H1 (cell line): ENCODE measurements around the gene RPS19.

Experiments
- EGR1 ChIP-seq: IDR thresholded peaks from 2 replicates; pipeline ENCODE4 v1.6.1; 2011; ENCODE audit warnings: low read depth, low read length, borderline replicate concordance
- FOSL1 ChIP-seq: IDR thresholded peaks from 2 replicates; pipeline ENCODE4 v1.6.1; 2011; ENCODE audit warnings: mild to moderate bottlenecking, low read depth, low read length, moderate library complexity; ENCODE audit not compliant: insufficient read depth
- PHF8 ChIP-seq: fragments of 200-600 bp; sonication (generic); conservative IDR thresholded peaks from 2 replicates; pipeline ENCODE4 v1.7.1; 2012; ENCODE audit warnings: low read depth, mild to moderate bottlenecking, inconsistent platforms, low read length, moderate library complexity
- YY1 ChIP-seq: IDR thresholded peaks from 2 replicates; pipeline ENCODE4 v1.6.1; 2011; ENCODE audit warnings: low read depth, mild to moderate bottlenecking, low read length
- TF ChIP-seq, protein P1 (sequence below), 3 experiments: IDR thresholded peaks; 1 replicate in 2 of 3; 2 replicates in 1 of 3; pipeline versions ENCODE4 v1.5.1 to v1.6.1; 2011; ENCODE audit warnings: low read length in 3 of 3, mild to moderate bottlenecking in 3 of 3, inconsistent platforms in 2 of 3, low read depth in 1 of 3, moderate library complexity in 1 of 3; ENCODE audit not compliant: insufficient read depth in 1 of 3; ENCODE audit errors: control extremely low read depth in 1 of 3

DNA sequence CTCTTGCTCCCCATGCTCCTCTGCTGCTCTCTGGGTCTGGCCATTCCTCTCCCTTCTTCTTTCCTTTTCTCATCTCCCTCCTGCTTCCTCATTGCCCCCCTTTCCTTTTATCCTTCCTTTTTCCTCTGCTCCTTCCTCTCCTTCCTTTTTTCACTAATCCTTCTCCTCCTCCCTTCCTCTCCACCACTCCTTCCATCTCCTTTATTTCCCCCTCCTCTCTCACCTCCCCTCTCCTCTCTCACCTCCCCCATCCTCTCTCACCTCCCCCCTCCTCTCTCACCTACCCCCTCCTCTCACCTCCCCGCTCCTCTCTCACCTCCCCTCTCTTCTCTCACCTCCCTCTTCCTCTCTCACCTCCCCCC lies 36.5 kb downstream of the RPS19 start:
- TF ChIP-seq EGR1 (no peak), YY1 (no peak), FOSL1 (no peak), PHF8 (no peak)
- TF ChIP-seq, protein P1, sequence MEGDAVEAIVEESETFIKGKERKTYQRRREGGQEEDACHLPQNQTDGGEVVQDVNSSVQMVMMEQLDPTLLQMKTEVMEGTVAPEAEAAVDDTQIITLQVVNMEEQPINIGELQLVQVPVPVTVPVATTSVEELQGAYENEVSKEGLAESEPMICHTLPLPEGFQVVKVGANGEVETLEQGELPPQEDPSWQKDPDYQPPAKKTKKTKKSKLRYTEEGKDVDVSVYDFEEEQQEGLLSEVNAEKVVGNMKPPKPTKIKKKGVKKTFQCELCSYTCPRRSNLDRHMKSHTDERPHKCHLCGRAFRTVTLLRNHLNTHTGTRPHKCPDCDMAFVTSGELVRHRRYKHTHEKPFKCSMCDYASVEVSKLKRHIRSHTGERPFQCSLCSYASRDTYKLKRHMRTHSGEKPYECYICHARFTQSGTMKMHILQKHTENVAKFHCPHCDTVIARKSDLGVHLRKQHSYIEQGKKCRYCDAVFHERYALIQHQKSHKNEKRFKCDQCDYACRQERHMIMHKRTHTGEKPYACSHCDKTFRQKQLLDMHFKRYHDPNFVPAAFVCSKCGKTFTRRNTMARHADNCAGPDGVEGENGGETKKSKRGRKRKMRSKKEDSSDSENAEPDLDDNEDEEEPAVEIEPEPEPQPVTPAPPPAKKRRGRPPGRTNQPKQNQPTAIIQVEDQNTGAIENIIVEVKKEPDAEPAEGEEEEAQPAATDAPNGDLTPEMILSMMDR (IDR thresholded peaks at IDR 0.05; ENCODE audit: control extremely low read depth in 1 of 3, insufficient read depth in 1 of 3, low read depth in 1 of 3, low read length in 3 of 3): no peak
